ENCODE results near the gene AP4S1. TPM values are rescaled to one million over a fixed set of nuclear protein-coding genes. Genes with fewer than 3 reads are reported as not detected.
"Not testable (repeated sequence)": the region's sequence is repeated elsewhere in the genome, so short reads cannot be mapped to it uniquely, and the experiment has no call there.

AP4S1 gene
- total and polyA plus RNA-seq, 2 donors: 9.9 to 13.0 TPM

DNA sequence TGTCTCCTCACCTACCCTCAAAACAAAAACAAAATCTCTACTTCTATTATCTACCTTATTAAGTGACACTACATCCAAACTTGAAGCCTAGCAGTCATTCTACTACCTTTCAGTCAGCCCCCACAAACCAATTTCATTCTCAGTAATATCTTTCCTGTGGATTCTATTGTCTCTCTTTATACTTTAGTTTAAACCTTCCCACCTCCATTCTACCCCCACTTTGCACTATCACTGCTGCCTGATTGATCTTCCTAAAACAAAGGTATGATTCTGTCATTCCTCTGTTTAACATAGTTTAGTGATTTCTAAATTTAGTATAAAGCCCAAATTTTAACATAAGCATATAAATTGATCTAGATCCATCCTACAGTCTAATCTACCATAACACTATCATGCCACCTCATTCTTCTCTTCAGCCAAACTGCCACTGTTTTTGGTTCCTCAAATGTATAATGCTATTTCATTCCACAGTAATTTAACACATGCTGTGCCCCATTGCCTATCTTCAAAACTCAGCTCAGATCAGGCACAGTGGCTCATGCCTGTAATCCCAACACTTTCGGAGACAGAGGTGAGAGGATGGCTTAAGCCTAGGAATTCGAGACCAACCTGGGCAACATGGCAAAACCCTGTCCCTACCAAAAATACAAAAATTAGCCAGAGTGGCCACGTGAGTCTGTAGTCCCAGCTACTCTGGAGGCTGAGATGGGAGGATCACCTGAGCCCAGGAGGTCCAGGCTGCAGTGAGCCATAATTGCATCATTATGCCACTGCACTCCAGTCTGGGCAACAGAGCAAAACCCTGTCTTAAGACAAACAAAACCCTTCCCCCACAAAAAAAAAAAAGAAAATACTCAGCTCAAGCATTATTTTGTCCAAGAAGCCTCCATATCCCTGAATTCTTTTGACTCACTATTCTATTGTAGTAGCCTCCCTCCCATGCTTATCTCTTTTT is 3.8 kb downstream of the AP4S1 start:
- peaks cover 0 to 4% of the 10 kb centered on the region in 2 donors for H3K4me1 ChIP-seq (ENCODE audit: control insufficient read depth in 2 of 2, insufficient read depth in 2 of 2, low read length in 2 of 2)
- H3K4me3 ChIP-seq (ENCODE audit: low read length in 2 of 2): no peak overlapping the region
- DNase-seq (ENCODE audit: low read depth in 6 of 9, low spot score in 9 of 9): no peak
- H3K27ac ChIP-seq (ENCODE audit: low read depth in 1 of 2, low read length in 1 of 2): no peak overlapping the region
- 97% methylated on average over 3 of the region's 3 CpGs for WGBS
- no peaks in the 10 kb centered on the region for H3K27me3 ChIP-seq (ENCODE audit: control insufficient read depth in 2 of 2, insufficient read depth in 1 of 2, low read length in 1 of 2)
- H3K9me3 ChIP-seq (ENCODE audit: control insufficient read depth in 2 of 2, insufficient read depth in 1 of 2, low read length in 1 of 2): no peaks in the 10 kb centered on the region
- no peaks in the 10 kb centered on the region for H3K36me3 ChIP-seq (ENCODE audit: control insufficient read depth in 2 of 2, insufficient read depth in 2 of 2, low read length in 1 of 2)

DNA sequence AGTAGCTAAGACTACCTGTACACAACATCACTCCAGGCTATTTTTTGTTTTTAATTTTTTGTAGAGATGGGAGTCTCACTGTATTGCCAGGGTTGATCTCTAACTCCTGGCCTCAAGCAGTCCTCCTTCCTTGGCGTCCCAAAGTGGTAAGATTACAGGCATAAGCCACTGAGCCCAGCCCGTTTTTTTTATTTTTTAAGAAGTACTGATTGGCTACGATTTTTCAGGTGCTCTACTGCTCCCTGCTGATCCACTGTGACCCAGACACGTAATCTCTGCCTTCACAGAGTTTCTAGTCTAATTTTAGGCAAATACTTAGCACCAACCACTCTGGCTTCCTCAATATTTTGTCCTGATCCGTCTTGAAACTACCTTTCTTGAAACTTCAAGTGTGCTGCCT is 5.0 kb downstream of the AP4S1 start:
- H3K27ac ChIP-seq (ENCODE audit: low read depth in 1 of 2, low read length in 1 of 2): no peak overlapping the region
- DNase-seq (ENCODE audit: low read depth in 6 of 9, low spot score in 9 of 9): no peak

DNA sequence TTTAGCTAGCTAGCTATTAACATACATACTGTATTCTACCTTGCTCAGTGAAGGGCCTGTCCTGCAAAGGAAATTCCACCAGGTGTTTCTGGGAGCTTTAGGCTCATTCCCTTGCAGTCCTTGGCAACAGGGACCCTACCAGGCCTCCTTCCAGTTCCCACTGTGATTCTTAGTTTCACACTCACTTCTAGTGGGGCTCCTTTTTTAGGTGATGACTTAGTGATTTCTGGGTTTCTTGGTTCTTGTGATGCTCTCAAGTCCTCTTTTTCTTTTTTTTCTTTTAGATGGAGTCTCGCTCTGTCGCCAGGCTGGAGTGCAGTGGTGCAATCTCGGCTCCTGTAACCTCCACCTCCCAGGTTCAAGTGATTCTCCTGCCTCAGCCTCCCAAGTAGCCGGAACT is 11.1 kb downstream of the AP4S1 start:
- DNase-seq (ENCODE audit: low read depth in 6 of 9, low spot score in 9 of 9): no peak
- Histone ChIP-seq H3K4me3 (ENCODE audit: low read length in 2 of 2) (no peak overlapping the region), H3K36me3 (ENCODE audit: control insufficient read depth in 2 of 2, insufficient read depth in 2 of 2, low read length in 1 of 2) (peaks cover 0 to 3% of the 10 kb centered on the region in 2 donors), H3K9me3 (ENCODE audit: control insufficient read depth in 2 of 2, insufficient read depth in 1 of 2, low read length in 1 of 2) (no peaks in the 10 kb centered on the region), H3K4me1 (ENCODE audit: control insufficient read depth in 2 of 2, insufficient read depth in 2 of 2, low read length in 2 of 2) (no peaks in the 10 kb centered on the region), H3K27ac (ENCODE audit: low read depth in 1 of 2, low read length in 1 of 2) (no peak overlapping the region), H3K27me3 (ENCODE audit: control insufficient read depth in 2 of 2, insufficient read depth in 1 of 2, low read length in 1 of 2) (no peaks in the 10 kb centered on the region)
- WGBS: 98% methylated on average over 4 of the region's 4 CpGs

More for the DNA sequence above, 5.0 kb downstream of the AP4S1 start:
- WGBS: 97% methylated on average over 5 of the region's 5 CpGs
- H3K4me3 ChIP-seq (ENCODE audit: low read length in 2 of 2): no peak overlapping the region
- no peaks in the 10 kb centered on the region for H3K4me1 ChIP-seq (ENCODE audit: control insufficient read depth in 2 of 2, insufficient read depth in 2 of 2, low read length in 2 of 2)
- H3K36me3 ChIP-seq (ENCODE audit: control insufficient read depth in 2 of 2, insufficient read depth in 2 of 2, low read length in 1 of 2): no peaks in the 10 kb centered on the region
- no peaks in the 10 kb centered on the region for H3K27me3 ChIP-seq (ENCODE audit: control insufficient read depth in 2 of 2, insufficient read depth in 1 of 2, low read length in 1 of 2)
- H3K9me3 ChIP-seq (ENCODE audit: control insufficient read depth in 2 of 2, insufficient read depth in 1 of 2, low read length in 1 of 2): no peaks in the 10 kb centered on the region

DNA sequence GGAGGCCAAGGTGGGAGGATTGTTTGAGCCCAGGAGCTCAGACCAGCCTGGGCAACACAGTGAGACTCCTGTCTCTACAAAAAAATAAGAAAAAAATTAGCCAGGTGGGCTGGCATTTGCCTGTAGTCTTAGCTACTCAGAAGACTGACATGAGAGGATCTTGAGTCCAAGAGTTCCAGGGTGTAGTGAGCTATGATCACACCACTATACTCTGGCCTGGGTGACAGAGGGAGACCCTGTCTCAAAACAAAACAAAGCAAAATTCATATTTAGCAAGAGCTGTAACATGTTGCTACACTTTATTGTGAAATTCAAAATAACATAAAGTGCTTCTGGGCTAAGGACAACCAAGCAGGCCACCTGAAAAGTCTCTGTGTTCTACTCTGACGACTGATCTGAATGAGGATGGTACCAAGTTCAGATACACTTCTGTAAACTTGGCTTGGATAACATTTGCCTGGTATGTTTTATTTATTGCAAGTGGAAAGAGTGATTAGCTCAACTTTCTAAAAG is 12.3 kb downstream of the AP4S1 start:
- Histone ChIP-seq H3K27ac (ENCODE audit: low read depth in 1 of 2, low read length in 1 of 2) (no peak overlapping the region), H3K4me1 (ENCODE audit: control insufficient read depth in 2 of 2, insufficient read depth in 2 of 2, low read length in 2 of 2) (no peaks in the 10 kb centered on the region), H3K4me3 (ENCODE audit: low read length in 2 of 2) (no peak overlapping the region), H3K36me3 (ENCODE audit: control insufficient read depth in 2 of 2, insufficient read depth in 2 of 2, low read length in 1 of 2) (peaks cover 0 to 3% of the 10 kb centered on the region in 2 donors), H3K27me3 (ENCODE audit: control insufficient read depth in 2 of 2, insufficient read depth in 1 of 2, low read length in 1 of 2) (no peaks in the 10 kb centered on the region), H3K9me3 (ENCODE audit: control insufficient read depth in 2 of 2, insufficient read depth in 1 of 2, low read length in 1 of 2) (no peaks in the 10 kb centered on the region)
- 100% methylated on average over 1 of the region's 1 CpG for WGBS
- no peak for DNase-seq (ENCODE audit: low read depth in 6 of 9, low spot score in 9 of 9)

DNA sequence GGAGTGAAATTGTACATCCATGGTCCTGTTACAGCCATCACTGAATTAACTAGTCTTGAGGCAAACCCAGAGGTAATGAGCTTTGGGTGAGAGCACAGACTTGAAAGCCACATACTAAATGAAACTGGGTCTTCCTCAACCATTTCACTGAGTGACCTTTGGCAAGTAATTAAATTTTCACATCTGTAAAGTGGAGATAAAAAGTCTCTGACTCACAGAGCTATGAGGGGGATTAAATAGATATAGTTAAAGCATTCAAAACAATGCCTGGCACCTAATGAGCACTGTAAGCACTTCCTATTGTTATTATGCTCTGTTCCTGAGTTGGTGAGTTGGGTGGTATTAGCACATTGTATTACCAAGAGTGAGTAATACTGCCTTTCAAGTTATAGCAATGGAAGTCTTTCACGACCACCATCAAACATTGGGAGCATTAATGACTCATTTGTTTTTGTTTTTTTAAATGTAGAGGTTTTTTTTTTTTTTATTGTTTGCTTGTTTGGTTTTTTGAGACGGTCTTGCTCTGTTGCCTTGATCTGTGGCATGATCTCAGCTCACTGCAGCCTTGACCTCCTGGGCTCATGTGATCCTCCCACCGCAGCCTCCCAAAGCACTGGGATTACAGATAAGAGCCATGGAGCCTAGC is 13.2 kb downstream of the AP4S1 start:
- DNase-seq (ENCODE audit: low read depth in 6 of 9, low spot score in 9 of 9): no peak
- WGBS: 61% methylated on average over 3 of the region's 3 CpGs
- no peak overlapping the region for H3K27ac ChIP-seq (ENCODE audit: low read depth in 1 of 2, low read length in 1 of 2)
- H3K4me3 ChIP-seq (ENCODE audit: low read length in 2 of 2): no peak overlapping the region
- no peaks in the 10 kb centered on the region for H3K9me3 ChIP-seq (ENCODE audit: control insufficient read depth in 2 of 2, insufficient read depth in 1 of 2, low read length in 1 of 2)
- peaks cover 0 to 3% of the 10 kb centered on the region in 2 donors for H3K36me3 ChIP-seq (ENCODE audit: control insufficient read depth in 2 of 2, insufficient read depth in 2 of 2, low read length in 1 of 2)
- no peaks in the 10 kb centered on the region for H3K27me3 ChIP-seq (ENCODE audit: control insufficient read depth in 2 of 2, insufficient read depth in 1 of 2, low read length in 1 of 2)
- H3K4me1 ChIP-seq (ENCODE audit: control insufficient read depth in 2 of 2, insufficient read depth in 2 of 2, low read length in 2 of 2): no peaks in the 10 kb centered on the region

DNA sequence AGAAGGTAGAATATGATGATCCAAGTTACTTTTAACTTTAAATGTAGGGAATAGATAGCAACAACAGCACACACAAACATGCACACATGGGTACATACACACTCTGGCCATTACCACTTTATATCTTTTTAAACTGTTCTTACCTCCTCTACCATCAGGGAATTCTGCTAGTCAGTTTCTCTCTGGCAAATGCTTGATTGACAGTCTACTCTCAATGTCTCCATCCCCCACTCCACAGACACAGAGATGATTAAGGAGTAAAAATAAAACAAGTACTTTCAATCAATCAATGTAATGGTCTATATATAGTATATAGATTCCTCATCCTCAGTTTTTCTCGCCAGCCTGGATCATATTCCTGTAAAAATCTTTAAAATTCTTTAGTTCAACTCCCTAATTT is 16.9 kb downstream of the AP4S1 start:
- no peak for DNase-seq (ENCODE audit: low read depth in 6 of 9, low spot score in 9 of 9)
- Histone ChIP-seq H3K9me3 (ENCODE audit: control insufficient read depth in 2 of 2, insufficient read depth in 1 of 2, low read length in 1 of 2) (no peaks in the 10 kb centered on the region), H3K36me3 (ENCODE audit: control insufficient read depth in 2 of 2, insufficient read depth in 2 of 2, low read length in 1 of 2) (no peaks in the 10 kb centered on the region), H3K4me3 (ENCODE audit: low read length in 2 of 2) (no peak overlapping the region), H3K4me1 (ENCODE audit: control insufficient read depth in 2 of 2, insufficient read depth in 2 of 2, low read length in 2 of 2) (no peaks in the 10 kb centered on the region), H3K27me3 (ENCODE audit: control insufficient read depth in 2 of 2, insufficient read depth in 1 of 2, low read length in 1 of 2) (no peaks in the 10 kb centered on the region), H3K27ac (ENCODE audit: low read depth in 1 of 2, low read length in 1 of 2) (no peak overlapping the region)
- 99% methylated on average over 1 of the region's 1 CpG for WGBS

DNA sequence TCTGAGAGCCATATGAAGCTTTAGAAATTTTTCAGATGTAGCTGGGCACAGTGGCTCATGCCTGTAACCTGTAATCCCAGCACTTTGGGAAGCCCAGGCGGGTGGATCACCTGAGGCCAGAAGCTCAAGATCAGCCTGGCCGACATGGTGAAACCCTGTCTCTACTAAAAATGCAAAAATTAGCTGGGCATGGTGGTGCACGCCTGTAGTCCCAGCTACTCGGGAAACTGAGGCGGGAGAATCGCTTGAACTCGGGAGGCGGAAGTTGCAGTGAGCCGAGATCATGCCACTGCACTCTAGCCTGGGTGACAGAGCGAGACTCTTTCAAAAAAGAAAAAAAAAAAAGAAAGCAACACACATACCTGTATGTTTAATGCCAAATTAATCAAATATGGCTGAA is 17.4 kb downstream of the AP4S1 start:
- not testable (repeated sequence) for H3K27ac ChIP-seq (ENCODE audit: low read depth in 1 of 2, low read length in 1 of 2); DNase-seq (ENCODE audit: low read depth in 6 of 9, low spot score in 9 of 9); H3K4me3 ChIP-seq (ENCODE audit: low read length in 2 of 2); H3K9me3 ChIP-seq (ENCODE audit: control insufficient read depth in 2 of 2, insufficient read depth in 1 of 2, low read length in 1 of 2); H3K36me3 ChIP-seq (ENCODE audit: control insufficient read depth in 2 of 2, insufficient read depth in 2 of 2, low read length in 1 of 2); H3K4me1 ChIP-seq (ENCODE audit: control insufficient read depth in 2 of 2, insufficient read depth in 2 of 2, low read length in 2 of 2); H3K27me3 ChIP-seq (ENCODE audit: control insufficient read depth in 2 of 2, insufficient read depth in 1 of 2, low read length in 1 of 2)
- 90% methylated on average over 10 of the region's 10 CpGs for WGBS

DNA sequence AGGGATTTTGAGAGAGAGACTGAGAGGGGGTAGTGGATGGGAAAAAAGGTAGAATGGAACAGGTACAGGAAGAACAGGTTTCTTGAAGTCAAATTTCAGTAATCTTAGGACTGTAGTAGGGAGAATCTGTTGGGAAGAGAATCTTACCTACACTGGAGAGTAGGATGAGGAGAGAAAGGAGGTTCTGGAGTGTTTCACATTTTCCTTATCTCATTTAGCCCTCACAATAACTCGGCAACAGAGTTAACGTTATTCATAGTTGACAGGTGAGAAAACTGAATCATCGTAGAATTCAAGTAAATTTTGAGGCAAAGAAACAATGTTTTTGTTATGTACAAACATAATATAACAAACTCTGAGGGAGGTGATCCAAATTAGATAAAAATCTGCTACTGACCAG is 17.9 kb downstream of the AP4S1 start:
- no peaks in the 10 kb centered on the region for H3K36me3 ChIP-seq (ENCODE audit: control insufficient read depth in 2 of 2, insufficient read depth in 2 of 2, low read length in 1 of 2)
- no peak overlapping the region for H3K27ac ChIP-seq (ENCODE audit: low read depth in 1 of 2, low read length in 1 of 2)
- H3K27me3 ChIP-seq (ENCODE audit: control insufficient read depth in 2 of 2, insufficient read depth in 1 of 2, low read length in 1 of 2): no peaks in the 10 kb centered on the region
- H3K4me3 ChIP-seq (ENCODE audit: low read length in 2 of 2): no peak overlapping the region
- no peak for DNase-seq (ENCODE audit: low read depth in 6 of 9, low spot score in 9 of 9)
- 95% methylated on average over 3 of the region's 3 CpGs for whole genome bisulfite sequencing
- no peaks in the 10 kb centered on the region for H3K4me1 ChIP-seq (ENCODE audit: control insufficient read depth in 2 of 2, insufficient read depth in 2 of 2, low read length in 2 of 2)
- H3K9me3 ChIP-seq (ENCODE audit: control insufficient read depth in 2 of 2, insufficient read depth in 1 of 2, low read length in 1 of 2): no peaks in the 10 kb centered on the region

DNA sequence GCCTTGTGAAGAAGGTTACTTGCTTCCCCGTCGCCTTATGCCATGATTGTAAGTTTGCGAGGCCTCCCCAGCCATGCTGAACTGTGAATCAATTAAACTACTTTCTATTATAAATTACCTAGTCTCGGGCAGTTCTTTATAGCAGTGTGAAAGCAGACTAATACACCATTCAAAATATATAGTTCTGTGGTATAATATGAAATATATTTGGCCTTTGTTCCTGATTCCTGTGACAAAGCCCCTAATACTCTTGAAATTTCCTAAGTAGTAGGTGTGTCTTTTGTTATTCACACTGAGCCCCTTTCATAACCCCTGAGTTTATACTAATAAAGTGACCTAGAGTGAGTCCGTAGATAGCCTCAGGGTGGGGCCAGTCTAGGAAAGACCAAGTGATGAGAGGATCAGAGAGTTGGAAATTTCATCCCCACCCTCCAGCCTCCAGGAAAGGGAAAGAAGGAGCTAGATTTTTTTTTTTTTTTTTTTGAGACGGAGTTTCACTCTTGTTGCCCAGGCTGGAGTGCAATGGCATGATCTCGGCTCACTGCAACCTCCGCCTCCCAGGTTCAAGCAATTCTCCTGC is 20.1 kb downstream of the AP4S1 start:
- Histone ChIP-seq H3K27me3 (ENCODE audit: control insufficient read depth in 2 of 2, insufficient read depth in 1 of 2, low read length in 1 of 2) (no peaks in the 10 kb centered on the region), H3K4me3 (ENCODE audit: low read length in 2 of 2) (no peak overlapping the region), H3K27ac (ENCODE audit: low read depth in 1 of 2, low read length in 1 of 2) (no peak overlapping the region), H3K36me3 (ENCODE audit: control insufficient read depth in 2 of 2, insufficient read depth in 2 of 2, low read length in 1 of 2) (no peaks in the 10 kb centered on the region), H3K4me1 (ENCODE audit: control insufficient read depth in 2 of 2, insufficient read depth in 2 of 2, low read length in 2 of 2) (no peaks in the 10 kb centered on the region), H3K9me3 (ENCODE audit: control insufficient read depth in 2 of 2, insufficient read depth in 1 of 2, low read length in 1 of 2) (no peaks in the 10 kb centered on the region)
- no peak for DNase-seq (ENCODE audit: low read depth in 6 of 9, low spot score in 9 of 9)
- WGBS: 96% methylated on average over 8 of the region's 8 CpGs

Data from thymus (tissue), 11 donors.